ENCODE results near the gene OTUB1. TPM values are rescaled to one million over a fixed set of nuclear protein-coding genes. Genes with fewer than 3 reads are reported as not detected.

Gene OTUB1
- total RNA-seq, 1 experiment from 2014 or later = 56.0 TPM

DNA sequence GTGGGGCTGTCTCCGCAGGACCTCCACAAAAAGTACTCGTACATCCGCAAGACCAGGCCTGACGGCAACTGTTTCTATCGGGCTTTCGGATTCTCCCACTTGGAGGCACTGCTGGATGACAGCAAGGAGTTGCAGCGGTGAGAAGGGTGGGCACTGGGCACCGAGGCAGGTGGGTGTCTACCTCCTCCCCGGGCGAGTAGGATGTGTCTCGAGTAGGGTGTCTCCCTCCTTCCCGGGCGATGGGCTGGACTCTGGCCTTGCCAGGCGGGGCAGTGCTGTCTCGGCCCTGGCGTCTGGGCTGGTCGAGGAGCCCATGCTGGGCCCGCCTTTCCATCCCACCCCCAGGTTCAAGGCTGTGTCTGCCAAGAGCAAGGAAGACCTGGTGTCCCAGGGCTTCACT lies 10.3 kb downstream of the OTUB1 start:
- peaks cover 57% of the 10 kb centered on the region for H3K36me3 Mint-ChIP-seq (ENCODE audit: insufficient read depth, unreplicated experiment)
- no peaks in the 10 kb centered on the region for H3K9me3 Mint-ChIP-seq (ENCODE audit: unreplicated experiment)
- no TSS peak for BruUV-seq (replicated peaks)
- H3K27me3 Mint-ChIP-seq (ENCODE audit: insufficient read depth, unreplicated experiment) = no peaks in the 10 kb centered on the region
- no peak for DNase-seq (ENCODE audit: unreplicated experiment)
- no peak overlapping the region for H3K4me3 Mint-ChIP-seq (ENCODE audit: unreplicated experiment)
- ChIA-PET POLR2A (interaction anchor here (0.7 kb wide), 1 partner anchor 30 kb away, joined by 4 read pairs; no protein-coding TSS in a partner anchor), CTCF (interaction anchor here (0.6 to 0.7 kb wide), 2 partner anchors 30 to 96 kb away, joined by 3 to 4 read pairs; no protein-coding TSS in a partner anchor)
- peaks cover 16% of the 10 kb centered on the region for H3K4me1 Mint-ChIP-seq (ENCODE audit: insufficient read depth, unreplicated experiment)
- TF ChIP-seq, protein P1, sequence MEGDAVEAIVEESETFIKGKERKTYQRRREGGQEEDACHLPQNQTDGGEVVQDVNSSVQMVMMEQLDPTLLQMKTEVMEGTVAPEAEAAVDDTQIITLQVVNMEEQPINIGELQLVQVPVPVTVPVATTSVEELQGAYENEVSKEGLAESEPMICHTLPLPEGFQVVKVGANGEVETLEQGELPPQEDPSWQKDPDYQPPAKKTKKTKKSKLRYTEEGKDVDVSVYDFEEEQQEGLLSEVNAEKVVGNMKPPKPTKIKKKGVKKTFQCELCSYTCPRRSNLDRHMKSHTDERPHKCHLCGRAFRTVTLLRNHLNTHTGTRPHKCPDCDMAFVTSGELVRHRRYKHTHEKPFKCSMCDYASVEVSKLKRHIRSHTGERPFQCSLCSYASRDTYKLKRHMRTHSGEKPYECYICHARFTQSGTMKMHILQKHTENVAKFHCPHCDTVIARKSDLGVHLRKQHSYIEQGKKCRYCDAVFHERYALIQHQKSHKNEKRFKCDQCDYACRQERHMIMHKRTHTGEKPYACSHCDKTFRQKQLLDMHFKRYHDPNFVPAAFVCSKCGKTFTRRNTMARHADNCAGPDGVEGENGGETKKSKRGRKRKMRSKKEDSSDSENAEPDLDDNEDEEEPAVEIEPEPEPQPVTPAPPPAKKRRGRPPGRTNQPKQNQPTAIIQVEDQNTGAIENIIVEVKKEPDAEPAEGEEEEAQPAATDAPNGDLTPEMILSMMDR (IDR thresholded peaks at IDR 0.05; ENCODE audit: unreplicated experiment) = no peak
- intact Hi-C loops (cut with micrococcal nuclease) = no loop called here
- no peak overlapping the region for H3K27ac Mint-ChIP-seq (ENCODE audit: low read depth, unreplicated experiment)

DNA sequence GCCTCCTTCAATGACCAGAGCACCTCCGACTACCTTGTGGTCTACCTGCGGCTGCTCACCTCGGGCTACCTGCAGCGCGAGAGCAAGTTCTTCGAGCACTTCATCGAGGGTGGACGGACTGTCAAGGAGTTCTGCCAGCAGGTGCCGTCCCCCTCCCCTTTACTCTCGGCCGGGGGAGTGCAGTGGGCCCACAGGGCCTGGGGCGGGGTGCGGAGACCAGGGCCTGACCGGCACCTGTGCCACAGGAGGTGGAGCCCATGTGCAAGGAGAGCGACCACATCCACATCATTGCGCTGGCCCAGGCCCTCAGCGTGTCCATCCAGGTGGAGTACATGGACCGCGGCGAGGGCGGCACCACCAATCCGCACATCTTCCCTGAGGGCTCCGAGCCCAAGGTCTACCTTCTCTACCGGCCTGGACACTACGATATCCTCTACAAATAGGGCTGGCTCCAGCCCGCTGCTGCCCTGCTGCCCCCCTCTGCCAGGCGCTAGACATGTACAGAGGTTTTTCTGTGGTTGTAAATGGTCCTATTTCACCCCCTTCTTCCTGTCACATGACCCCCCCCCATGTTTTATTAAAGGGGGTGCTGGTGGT lies 11.0 kb downstream of the OTUB1 start:
- CTCF ChIA-PET = no interaction called here
- H3K9me3 Mint-ChIP-seq (ENCODE audit: unreplicated experiment) = no peaks in the 10 kb centered on the region
- no peak for DNase-seq (ENCODE audit: unreplicated experiment)
- no peak overlapping the region for H3K4me3 Mint-ChIP-seq (ENCODE audit: unreplicated experiment)
- H3K4me1 Mint-ChIP-seq (ENCODE audit: insufficient read depth, unreplicated experiment) = peaks cover 11% of the 10 kb centered on the region
- intact Hi-C loops (cut with micrococcal nuclease) = no loop called here
- TF ChIP-seq, protein P1 (IDR thresholded peaks at IDR 0.05; ENCODE audit: unreplicated experiment) = no peak
- POLR2A ChIA-PET = interaction anchor here (1.0 kb wide), 1 partner anchor 8 kb away, joined by 3 read pairs; no protein-coding TSS in a partner anchor
- H3K27ac Mint-ChIP-seq (ENCODE audit: low read depth, unreplicated experiment) = peak overlapping the region; percentile 59
- peaks cover 52% of the 10 kb centered on the region for H3K36me3 Mint-ChIP-seq (ENCODE audit: insufficient read depth, unreplicated experiment)
- H3K27me3 Mint-ChIP-seq (ENCODE audit: insufficient read depth, unreplicated experiment) = no peaks in the 10 kb centered on the region
- BruUV-seq (replicated peaks) = TSS peak; percentile 72

DNA sequence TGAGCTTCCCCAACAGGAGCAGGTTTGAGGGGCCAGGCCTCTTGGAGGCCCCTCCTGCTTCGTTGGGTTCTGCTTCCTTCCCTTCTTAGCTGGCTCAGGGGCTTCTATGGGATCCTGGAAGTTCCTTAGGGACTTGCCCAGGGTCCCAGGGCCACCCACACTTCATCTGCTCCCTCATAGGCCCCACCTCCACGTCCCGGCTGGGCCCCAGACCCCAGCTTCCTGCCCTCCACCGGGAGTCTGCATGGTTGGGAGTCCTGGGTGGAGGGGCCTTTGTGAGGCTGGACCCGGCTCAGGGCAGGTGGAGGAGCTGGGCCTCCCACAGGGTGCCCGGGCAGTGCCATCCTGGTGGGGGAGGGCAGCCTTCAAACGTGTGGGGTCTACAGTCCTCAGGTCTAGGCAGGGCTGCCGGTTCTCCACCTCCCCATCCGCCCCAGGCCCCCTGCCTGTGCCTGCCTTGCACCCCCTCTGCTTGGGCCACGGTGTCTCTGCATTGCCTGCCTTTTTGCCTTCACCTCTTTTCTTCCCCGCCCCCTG lies 11.6 kb downstream of the OTUB1 start:
- peaks cover 48% of the 10 kb centered on the region for H3K36me3 Mint-ChIP-seq (ENCODE audit: insufficient read depth, unreplicated experiment)
- POLR2A ChIA-PET = interaction anchor here (1.0 to 1.6 kb wide), 2 partner anchors 9 to 10 kb away, joined by 3 to 4 read pairs; no protein-coding TSS in a partner anchor

More for the DNA sequence above, 11.6 kb downstream of the OTUB1 start:
- CTCF ChIA-PET = interaction anchor here (0.7 kb wide), 1 partner anchor 1218 kb away, joined by 5 read pairs; no protein-coding TSS in a partner anchor
- no TSS peak for BruUV-seq (replicated peaks)
- TF ChIP-seq, protein P1 (IDR thresholded peaks at IDR 0.05; ENCODE audit: unreplicated experiment) = no peak
- Mint-ChIP-seq H3K27ac (ENCODE audit: low read depth, unreplicated experiment) (peak overlapping the region; percentile 59), H3K9me3 (ENCODE audit: unreplicated experiment) (no peaks in the 10 kb centered on the region), H3K4me1 (ENCODE audit: insufficient read depth, unreplicated experiment) (peaks cover 10% of the 10 kb centered on the region), H3K27me3 (ENCODE audit: insufficient read depth, unreplicated experiment) (no peaks in the 10 kb centered on the region), H3K4me3 (ENCODE audit: unreplicated experiment) (no peak overlapping the region)
- no peak for DNase-seq (ENCODE audit: unreplicated experiment)
- intact Hi-C loops (cut with micrococcal nuclease) = no loop called here
